Body of pancreas (tissue), 4 donors: ENCODE data around the gene SUSD4. TPM values are rescaled to one million over a fixed set of nuclear protein-coding genes. Genes with fewer than 3 reads are reported as not detected.

Source experiments
- ATAC-seq: fragments of 150-250 bp; one replicate; pipeline ENCODE4 v1.9.1; 2016
- DNase-seq, 4 donors: peaks; one replicate each; pipeline ENCODE4 v3.0.0-alpha.2; 2019
- H3K27ac ChIP-seq, 4 donors: fragments of 200-600 bp; sonication (generic); 1 replicate in 3 of 4; 2 replicates in 1 of 4; pipeline versions ENCODE4 v1.5.1 to v1.6.1; 2016 to 2019; ENCODE audit warnings: mild to moderate bottlenecking in 1 of 4, mixed read lengths in 1 of 4, moderate library complexity in 1 of 4
- H3K27me3 ChIP-seq, 2 donors: fragments of 200-600 bp; sonication (generic); one replicate each; pipeline ENCODE4 v1.6.0; 2016; ENCODE audit warnings: mild to moderate bottlenecking in 1 of 2
- H3K36me3 ChIP-seq, 2 donors: fragments of 200-600 bp; sonication (generic); replicated peaks in 1 of 2; 2 replicates each; pipeline ENCODE4 v1.5.1; 2016; ENCODE audit warnings: low read depth in 2 of 2; ENCODE audit not compliant: insufficient read depth in 1 of 2
- H3K4me1 ChIP-seq: fragments of 200-600 bp; sonication (generic); one replicate; pipeline ENCODE4 v1.6.0; 2016
- H3K4me3 ChIP-seq, 2 donors: fragments of 200-600 bp; sonication (generic); 1 replicate in 1 of 2; 2 replicates in 1 of 2; pipeline ENCODE4 v1.5.1; 2016 to 2019
- H3K9me3 ChIP-seq, 3 donors: fragments of 200-600 bp; sonication (generic); 1 replicate in 2 of 3; 2 replicates in 1 of 3; pipeline ENCODE4 v1.5.1; 2016
- POLR2A ChIP-seq, 3 donors: fragments of 450-650 bp; IDR thresholded peaks; one replicate each; pipeline ENCODE4 v1.6.1; 2016; ENCODE audit warnings: antibody characterized with exemption in 3 of 3, mild to moderate bottlenecking in 2 of 3
- WGBS, 2 donors: methylation state at CpG; one replicate each; pipeline ENCODE4 v1.1.5; 2017; 5-methylcytosine and 5-hydroxymethylcytosine counted together
- intact Hi-C: fragments of 100-400 bp; cut with DNase I; formaldehyde crosslinking; loops from one replicate; pipeline ENCODE4 v1.15.1; 2023
- total RNA-seq, 2 donors: library from RNA; depleted of rRNA; stranded (reverse); fragments of >200 nt; gene quantifications; one replicate each; pipeline ENCODE4 v1.1.0, GENCODE V29; 2016
- TF ChIP-seq, protein P1 (sequence below), 7 experiments: fragments of 450-650 bp in 4 of 7; fragments of 200-600 bp in 3 of 7; sonication (generic) in 3 of 7; IDR thresholded peaks; one replicate each; pipeline ENCODE4 v1.5.1; 2016 to 2019; ENCODE audit warnings: antibody characterized with exemption in 7 of 7

Gene SUSD4
- total RNA-seq, 2 donors from 2014 or later = 3.6 to 18.1 TPM

DNA sequence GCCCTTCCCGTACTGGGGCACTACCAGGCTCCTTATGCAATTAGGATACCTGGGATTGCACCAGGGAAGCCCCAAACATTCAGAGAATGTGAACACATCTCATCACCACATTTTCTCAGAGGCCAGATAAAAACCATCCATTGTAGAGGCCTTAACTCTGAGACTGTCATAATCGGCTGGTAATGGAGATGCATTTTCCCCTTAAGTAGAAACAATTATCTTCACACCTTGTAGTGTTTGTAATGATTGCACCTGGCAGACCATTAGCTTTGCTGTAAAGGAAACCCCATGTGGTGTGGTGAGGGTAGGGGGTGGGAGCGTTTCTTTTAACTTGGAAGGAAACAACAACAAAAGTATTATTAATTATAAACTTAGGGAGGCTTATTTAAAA, 131.0 kb downstream of the SUSD4 start:
- Histone ChIP-seq H3K9me3 (no peaks in the 10 kb centered on the region), H3K36me3 (no peaks in the 10 kb centered on the region), H3K4me1 (no peaks in the 10 kb centered on the region), H3K27me3 (no peaks in the 10 kb centered on the region), H3K4me3 (no peak overlapping the region), H3K27ac (no peak overlapping the region)
- no peak for DNase-seq
- 66 to 74% methylated on average over 3 of the region's 3 CpGs for WGBS, 2 donors
- no peak for ATAC-seq
- TF ChIP-seq, protein P1, sequence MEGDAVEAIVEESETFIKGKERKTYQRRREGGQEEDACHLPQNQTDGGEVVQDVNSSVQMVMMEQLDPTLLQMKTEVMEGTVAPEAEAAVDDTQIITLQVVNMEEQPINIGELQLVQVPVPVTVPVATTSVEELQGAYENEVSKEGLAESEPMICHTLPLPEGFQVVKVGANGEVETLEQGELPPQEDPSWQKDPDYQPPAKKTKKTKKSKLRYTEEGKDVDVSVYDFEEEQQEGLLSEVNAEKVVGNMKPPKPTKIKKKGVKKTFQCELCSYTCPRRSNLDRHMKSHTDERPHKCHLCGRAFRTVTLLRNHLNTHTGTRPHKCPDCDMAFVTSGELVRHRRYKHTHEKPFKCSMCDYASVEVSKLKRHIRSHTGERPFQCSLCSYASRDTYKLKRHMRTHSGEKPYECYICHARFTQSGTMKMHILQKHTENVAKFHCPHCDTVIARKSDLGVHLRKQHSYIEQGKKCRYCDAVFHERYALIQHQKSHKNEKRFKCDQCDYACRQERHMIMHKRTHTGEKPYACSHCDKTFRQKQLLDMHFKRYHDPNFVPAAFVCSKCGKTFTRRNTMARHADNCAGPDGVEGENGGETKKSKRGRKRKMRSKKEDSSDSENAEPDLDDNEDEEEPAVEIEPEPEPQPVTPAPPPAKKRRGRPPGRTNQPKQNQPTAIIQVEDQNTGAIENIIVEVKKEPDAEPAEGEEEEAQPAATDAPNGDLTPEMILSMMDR (IDR thresholded peaks at IDR 0.05) = no peak
- TF ChIP-seq POLR2A (IDR thresholded peaks at IDR 0.05) = no peak
- intact Hi-C loops = no loop called here

DNA sequence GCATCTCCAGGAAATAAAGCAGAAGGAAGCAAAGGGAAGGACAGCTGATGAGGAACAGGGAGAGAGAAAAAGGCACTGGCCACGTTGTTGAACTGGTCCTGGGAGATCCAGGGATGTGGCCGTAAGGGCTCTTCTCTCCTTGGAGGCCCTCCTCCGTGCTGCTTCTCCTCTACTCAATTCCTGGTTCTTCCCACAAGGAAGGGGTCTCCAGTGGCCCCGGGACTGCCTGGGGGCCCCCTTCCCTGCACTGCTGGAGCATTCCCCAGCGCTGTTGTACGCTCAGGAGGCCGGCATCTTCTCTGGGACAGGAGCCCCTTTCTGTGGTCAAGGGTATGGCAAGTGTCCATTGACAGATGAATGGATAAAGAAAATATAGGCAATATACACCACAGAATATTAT, 132.4 kb downstream of the SUSD4 start:
- Histone ChIP-seq H3K4me3 (no peak overlapping the region), H3K27me3 (no peaks in the 10 kb centered on the region), H3K36me3 (no peaks in the 10 kb centered on the region), H3K27ac (no peak overlapping the region), H3K4me1 (no peaks in the 10 kb centered on the region), H3K9me3 (no peaks in the 10 kb centered on the region)
- 83 to 88% methylated on average over 7 of the region's 7 CpGs for WGBS, 2 donors
- intact Hi-C loops = no loop called here
- DNase-seq (no peak), ATAC-seq (no peak)
- no peak for TF ChIP-seq POLR2A (IDR thresholded peaks at IDR 0.05)
- TF ChIP-seq, protein P1 (IDR thresholded peaks at IDR 0.05) = no peak

DNA sequence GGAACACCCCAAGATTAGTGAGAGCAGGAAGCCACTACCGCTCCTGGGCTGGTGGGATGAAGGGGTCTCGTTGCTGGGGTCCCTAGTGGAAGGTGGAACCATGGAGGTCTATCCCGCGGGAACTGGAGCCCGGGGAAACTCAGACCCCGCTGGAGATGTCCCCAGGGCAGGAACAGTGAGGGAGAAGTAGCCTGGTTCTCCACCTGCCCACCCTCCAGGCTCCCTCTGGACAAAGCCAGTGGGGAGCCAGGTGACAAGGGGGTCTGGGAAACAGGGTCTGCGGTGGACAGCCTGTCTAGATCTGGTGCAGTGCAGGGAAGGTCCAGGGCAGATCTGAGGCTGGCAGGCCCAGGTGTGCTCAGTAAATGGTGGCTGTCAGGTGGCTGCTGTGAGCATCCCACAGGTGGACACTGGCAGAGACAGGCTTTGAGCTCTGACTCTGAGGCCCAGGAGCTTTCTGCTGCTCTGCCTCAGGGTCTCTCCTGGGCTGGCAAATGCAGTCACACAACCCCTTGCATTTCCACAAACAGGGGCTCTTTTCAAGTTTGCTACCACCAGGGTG, 132.9 kb downstream of the SUSD4 start:
- no peak for DNase-seq
- H3K9me3 ChIP-seq = no peaks in the 10 kb centered on the region
- no peaks in the 10 kb centered on the region for H3K36me3 ChIP-seq
- intact Hi-C loops = no loop called here
- ATAC-seq = no peak
- H3K27ac ChIP-seq = no peak overlapping the region
- 90 to 91% methylated on average over 5 to 7 of the region's 7 CpGs for WGBS, 2 donors
- no peaks in the 10 kb centered on the region for H3K4me1 ChIP-seq
- no peaks in the 10 kb centered on the region for H3K27me3 ChIP-seq
- no peak overlapping the region for H3K4me3 ChIP-seq
- no peak for TF ChIP-seq POLR2A (IDR thresholded peaks at IDR 0.05)
- TF ChIP-seq, protein P1 (IDR thresholded peaks at IDR 0.05) = no peak

DNA sequence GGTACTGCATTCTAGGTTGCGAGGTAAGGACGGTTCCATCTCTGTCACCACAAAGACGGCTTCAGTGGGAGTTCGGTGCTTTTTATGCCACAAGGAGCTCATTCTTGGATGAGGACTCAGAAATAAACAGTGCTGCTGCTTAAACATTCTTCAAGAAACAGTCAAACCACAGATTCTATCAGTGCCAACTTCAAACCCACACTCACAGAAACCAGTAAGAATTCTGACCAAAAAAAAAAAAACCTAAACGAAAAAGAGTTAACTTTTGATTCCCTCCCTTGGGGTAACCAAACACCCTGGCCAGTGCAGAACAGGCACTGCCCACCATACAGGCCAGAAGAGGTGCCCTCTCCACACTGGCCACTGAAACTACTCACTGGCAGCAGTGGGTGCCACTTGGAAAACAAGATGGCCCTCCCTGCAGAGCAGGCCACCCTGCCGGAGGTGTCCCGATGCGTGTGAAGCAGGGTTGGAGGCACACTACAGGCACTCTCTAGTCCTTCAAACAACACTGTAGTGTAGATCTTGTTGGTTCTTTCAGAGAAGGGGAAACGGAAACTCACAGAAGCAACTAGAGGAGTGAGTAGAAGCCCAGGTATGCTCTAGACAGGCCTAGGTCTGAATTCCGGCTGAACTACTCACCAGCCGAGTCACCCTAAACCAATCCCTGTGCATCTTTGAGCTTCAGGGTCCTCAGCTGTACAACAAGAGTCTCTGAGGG, 133.7 kb downstream of the SUSD4 start:
- Histone ChIP-seq H3K4me3 (no peak overlapping the region), H3K27me3 (no peaks in the 10 kb centered on the region), H3K27ac (no peak overlapping the region), H3K36me3 (no peaks in the 10 kb centered on the region), H3K9me3 (no peaks in the 10 kb centered on the region), H3K4me1 (no peaks in the 10 kb centered on the region)
- no peak for DNase-seq
- intact Hi-C loops = no loop called here
- TF ChIP-seq, protein P1 (IDR thresholded peaks at IDR 0.05) = no peak
- no peak for ATAC-seq
- 87 to 92% methylated on average over 11 of the region's 11 CpGs for WGBS, 2 donors

DNA sequence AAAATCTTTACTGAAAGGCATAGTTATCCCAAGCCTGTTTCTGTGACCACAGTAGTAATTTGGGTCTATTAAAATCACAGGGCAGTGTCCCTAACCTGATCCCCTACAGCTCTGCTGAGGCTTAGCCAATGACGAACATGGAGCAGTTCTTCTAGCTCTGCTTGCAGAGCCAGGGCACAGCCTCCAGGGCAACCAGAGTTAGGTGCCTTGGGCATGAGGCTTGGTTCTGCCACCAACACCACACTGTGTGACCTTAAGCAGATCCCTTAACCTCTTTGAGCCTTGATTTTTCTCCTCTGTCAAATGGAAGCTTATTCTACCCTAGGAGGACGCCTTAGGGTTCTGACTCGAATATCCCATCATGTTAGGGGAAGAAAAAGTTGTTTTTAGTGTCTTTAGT, 134.2 kb downstream of the SUSD4 start:
- no peaks in the 10 kb centered on the region for H3K36me3 ChIP-seq
- intact Hi-C loops = no loop called here
- ATAC-seq (no peak), DNase-seq (no peak)
- H3K9me3 ChIP-seq = no peaks in the 10 kb centered on the region
- H3K27me3 ChIP-seq = no peaks in the 10 kb centered on the region
- TF ChIP-seq, protein P1 (IDR thresholded peaks at IDR 0.05) = no peak
- no peak for TF ChIP-seq POLR2A (IDR thresholded peaks at IDR 0.05)
- H3K4me1 ChIP-seq = no peaks in the 10 kb centered on the region
- H3K27ac ChIP-seq = no peak overlapping the region
- 81 to 86% methylated on average over 3 of the region's 3 CpGs for WGBS, 2 donors
- H3K4me3 ChIP-seq = no peak overlapping the region
